Prostate gland (tissue), 2 donors: ENCODE data around the gene PHACTR2.

Source experiments
- CTCF ChIP-seq, 4 experiments: fragments of 200-600 bp in 2 of 4; fragments of 450-650 bp in 2 of 4; sonication (generic) in 2 of 4; IDR thresholded peaks; 1 replicate in 3 of 4; 2 replicates in 1 of 4; pipeline ENCODE4 v1.5.1; 2016 to 2019; ENCODE audit warnings: antibody characterized with exemption in 4 of 4, mild to moderate bottlenecking in 2 of 4, moderate library complexity in 2 of 4
- POLR2A ChIP-seq: fragments of 450-650 bp; IDR thresholded peaks from one replicate; pipeline ENCODE4 v1.6.1; 2016; ENCODE audit warnings: antibody characterized with exemption, mild to moderate bottlenecking
- POLR2AphosphoS5 ChIP-seq: sonication (generic); formaldehyde crosslinking; IDR thresholded peaks from one replicate; pipeline ENCODE4 v1.6.1; 2017; ENCODE audit warnings: antibody characterized with exemption

GRCh38 chr6:143772116-143773086 lies 94.6 kb downstream of the PHACTR2 start:
- no peak for TF ChIP-seq POLR2A
- no peak for TF ChIP-seq CTCF (IDR thresholded peaks at IDR 0.05)
- no peak for TF ChIP-seq POLR2AphosphoS5
